Kidney epithelial cell (primary cell): Measurements from ENCODE around the gene LMTK2. TPM values are rescaled to one million over a fixed set of nuclear protein-coding genes. Genes with fewer than 3 reads are reported as not detected.
"Not testable (repeated sequence)": the region's sequence is repeated elsewhere in the genome, so short reads cannot be mapped to it uniquely, and the experiment has no call there.

Experiments used
- DNase-seq: peaks from one replicate; pipeline ENCODE4 v3.0.0-alpha.2; 2010; ENCODE audit warnings: low read depth
- H3K27me3 ChIP-seq: 2 replicates; pipeline ENCODE4 v1.6.0; 2011; ENCODE audit warnings: low read length; ENCODE audit not compliant: control insufficient read depth, insufficient read depth
- H3K36me3 ChIP-seq: 2 replicates; pipeline ENCODE4 v1.5.1; 2011; ENCODE audit warnings: low read length; ENCODE audit not compliant: control insufficient read depth, insufficient read depth
- H3K4me3 ChIP-seq: 2 replicates; pipeline ENCODE4 v1.5.1; 2011; ENCODE audit warnings: low read depth, mild to moderate bottlenecking, control low read depth, low read length
- total RNA-seq: library from RNA; depleted of rRNA; stranded (reverse); fragments of >200 nt; gene quantifications from 2 replicates; pipeline ENCODE4 v1.2.3, GENCODE V29; 2015
- TF ChIP-seq, protein P1 (sequence below): IDR thresholded peaks from 2 replicates; pipeline ENCODE4 v1.5.1; 2011; ENCODE audit warnings: mild to moderate bottlenecking, moderate library complexity, low read length, control low read depth, inconsistent platforms; ENCODE audit not compliant: insufficient read depth, poor library complexity, severe bottlenecking

Gene LMTK2
- total RNA-seq, 1 donor from 2014 or later: 17.9 TPM

GRCh38 chr7:98116656-98117461 is 10.2 kb downstream of the LMTK2 start:
- no peaks in the 10 kb centered on the region for H3K27me3 ChIP-seq
- no peaks in the 10 kb centered on the region for H3K36me3 ChIP-seq
- TF ChIP-seq, protein P1, sequence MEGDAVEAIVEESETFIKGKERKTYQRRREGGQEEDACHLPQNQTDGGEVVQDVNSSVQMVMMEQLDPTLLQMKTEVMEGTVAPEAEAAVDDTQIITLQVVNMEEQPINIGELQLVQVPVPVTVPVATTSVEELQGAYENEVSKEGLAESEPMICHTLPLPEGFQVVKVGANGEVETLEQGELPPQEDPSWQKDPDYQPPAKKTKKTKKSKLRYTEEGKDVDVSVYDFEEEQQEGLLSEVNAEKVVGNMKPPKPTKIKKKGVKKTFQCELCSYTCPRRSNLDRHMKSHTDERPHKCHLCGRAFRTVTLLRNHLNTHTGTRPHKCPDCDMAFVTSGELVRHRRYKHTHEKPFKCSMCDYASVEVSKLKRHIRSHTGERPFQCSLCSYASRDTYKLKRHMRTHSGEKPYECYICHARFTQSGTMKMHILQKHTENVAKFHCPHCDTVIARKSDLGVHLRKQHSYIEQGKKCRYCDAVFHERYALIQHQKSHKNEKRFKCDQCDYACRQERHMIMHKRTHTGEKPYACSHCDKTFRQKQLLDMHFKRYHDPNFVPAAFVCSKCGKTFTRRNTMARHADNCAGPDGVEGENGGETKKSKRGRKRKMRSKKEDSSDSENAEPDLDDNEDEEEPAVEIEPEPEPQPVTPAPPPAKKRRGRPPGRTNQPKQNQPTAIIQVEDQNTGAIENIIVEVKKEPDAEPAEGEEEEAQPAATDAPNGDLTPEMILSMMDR: no peak
- no peak overlapping the region for H3K4me3 ChIP-seq
- DNase-seq: no peak

- TF ChIP-seq, protein P1: no peak
- Histone ChIP-seq H3K36me3 (no peaks in the 10 kb centered on the region), H3K27me3 (no peaks in the 10 kb centered on the region), H3K4me3 (no peak overlapping the region)
- peak; percentile 67 for DNase-seq
Measured at GRCh38 chr7:98119256-98119918, 12.7 kb downstream of the LMTK2 start.

DNA sequence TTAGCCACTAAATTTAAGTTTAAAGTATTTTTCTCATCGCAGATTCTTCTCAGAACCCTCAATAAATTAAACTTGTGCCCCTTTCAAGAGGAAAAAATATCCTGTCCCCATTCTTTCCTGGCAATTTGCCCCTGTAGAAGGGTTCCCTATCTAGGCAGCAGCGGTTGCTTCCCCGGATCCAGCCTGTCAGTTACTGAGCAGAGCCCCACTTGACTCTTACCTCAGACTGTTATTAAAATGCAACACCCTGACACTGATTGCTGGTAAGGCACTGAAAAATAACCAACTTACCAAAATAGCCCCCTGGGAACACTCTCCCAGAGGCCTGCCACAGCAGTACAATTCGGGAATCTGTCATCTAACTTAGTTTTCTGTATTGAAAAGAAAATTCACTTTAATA is 13.9 kb downstream of the LMTK2 start:
- TF ChIP-seq, protein P1: no peak
- H3K27me3 ChIP-seq: no peaks in the 10 kb centered on the region

DNA sequence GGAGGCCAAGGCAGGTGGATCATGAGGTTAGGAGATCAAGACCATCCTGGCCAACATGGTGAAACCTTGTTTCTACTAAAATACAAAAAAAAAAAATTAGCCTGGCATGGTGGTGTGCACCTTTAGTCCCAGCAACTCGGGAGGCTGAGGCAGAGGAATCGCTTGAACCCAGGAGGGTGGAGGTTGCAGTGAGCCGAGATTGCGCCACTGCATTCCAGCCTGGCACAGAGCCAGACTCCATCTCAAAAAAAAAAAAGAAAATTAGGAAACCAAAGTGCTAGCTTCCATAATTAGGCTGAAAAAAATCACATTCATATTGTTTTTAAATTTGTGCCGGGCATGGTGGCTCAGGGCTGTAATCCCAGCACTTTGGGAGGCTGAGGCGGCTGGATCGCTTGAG is 14.7 kb downstream of the LMTK2 start:
- H3K4me3 ChIP-seq, H3K27me3 ChIP-seq, DNase-seq, H3K36me3 ChIP-seq: not testable (repeated sequence)

More for the DNA sequence above, 13.9 kb downstream of the LMTK2 start:
- Histone ChIP-seq H3K4me3 (no peak overlapping the region), H3K36me3 (no peaks in the 10 kb centered on the region)
- DNase-seq: no peak

DNA sequence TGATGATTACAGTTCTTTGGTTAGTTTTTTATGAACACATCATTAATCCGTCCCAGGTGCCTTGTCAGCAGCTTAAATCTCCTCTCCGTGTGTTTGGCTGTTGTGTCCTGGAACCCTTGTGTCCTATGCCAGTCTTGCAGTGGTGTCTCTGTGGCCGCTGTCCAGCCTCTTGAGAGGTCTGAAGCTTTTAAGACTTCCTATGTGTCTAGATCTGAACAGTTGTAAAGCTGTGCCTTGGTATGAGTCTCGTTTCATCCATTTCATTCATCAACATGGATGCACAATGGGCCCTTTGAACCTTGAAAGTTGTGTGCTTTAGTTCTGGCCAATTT is 16.7 kb downstream of the LMTK2 start:
- TF ChIP-seq, protein P1: no peak
- H3K36me3 ChIP-seq: no peaks in the 10 kb centered on the region

GRCh38 chr7:98125759-98126158 is 19.1 kb downstream of the LMTK2 start:
- TF ChIP-seq, protein P1: no peak

More for the DNA sequence above, 16.7 kb downstream of the LMTK2 start:
- Histone ChIP-seq H3K4me3 (no peak overlapping the region), H3K27me3 (no peaks in the 10 kb centered on the region)
- no peak for DNase-seq

More at GRCh38 chr7:98125759-98126158, 19.1 kb downstream of the LMTK2 start:
- Histone ChIP-seq H3K27me3 (no peaks in the 10 kb centered on the region), H3K4me3 (no peak overlapping the region), H3K36me3 (no peaks in the 10 kb centered on the region)
- no peak for DNase-seq
